Colonic mucosa (tissue), 4 donors: ENCODE data around the gene SORD. TPM values are rescaled to one million over a fixed set of nuclear protein-coding genes. Genes with fewer than 3 reads are reported as not detected.
"Not testable (repeated sequence)": the region's sequence is repeated elsewhere in the genome, so short reads cannot be mapped to it uniquely, and the experiment has no call there.

Experiments used
- DNase-seq: peaks from one replicate; pipeline ENCODE4 v3.0.0-alpha.2; 2020
- H3K27ac ChIP-seq: fragments of 200-600 bp; one replicate; pipeline ENCODE4 v1.8.0; 2021
- H3K27me3 ChIP-seq: fragments of 200-600 bp; one replicate; pipeline ENCODE4 v1.8.0; 2021
- H3K36me3 ChIP-seq: fragments of 200-600 bp; one replicate; pipeline ENCODE4 v1.8.0; 2021
- H3K4me1 ChIP-seq: fragments of 200-600 bp; one replicate; pipeline ENCODE4 v1.8.0; 2021; ENCODE audit warnings: mild to moderate bottlenecking
- H3K4me3 ChIP-seq: fragments of 200-600 bp; one replicate; pipeline ENCODE4 v1.8.0; 2021
- H3K9ac ChIP-seq, 2 donors: one replicate each; pipeline ENCODE4 v1.7.0; 2013; ENCODE audit warnings: control low read depth in 2 of 2, low read depth in 2 of 2, low read length in 2 of 2
- H3K9me3 ChIP-seq: fragments of 200-600 bp; one replicate; pipeline ENCODE4 v1.8.0; 2021
- CTCF ChIP-seq: fragments of 200-600 bp; IDR thresholded peaks from one replicate; pipeline ENCODE4 v1.8.0; 2022; ENCODE audit warnings: antibody characterized with exemption, mild to moderate bottlenecking
- intact Hi-C: fragments of 100-400 bp; cut with DNase I; formaldehyde crosslinking; loops from one replicate; pipeline ENCODE4 v1.14.1; 2022
- total RNA-seq, 2 donors: library from RNA; stranded (reverse); fragmentation: NEBNext Ultra II Directional in 1 of 2; extraction: Animal tissue kit (Norgen Biotek cat#: 25700) in 1 of 2; gene quantifications; one replicate each; pipeline ENCODE4 v1.2.1, GENCODE V29; 2021
- donor health status: healthy.
- donor health status: DM: no; HTN: no; CAD: no.
- donor health status: DM: no; HTN: no; CAD: no.

Gene SORD
- total RNA-seq, 2 donors from 2014 or later: 15.1 to 44.2 TPM

- Histone ChIP-seq H3K9ac (no peak overlapping the region), H3K27ac (no peak overlapping the region), H3K4me3 (no peak overlapping the region), H3K4me1 (no peaks in the 10 kb centered on the region), H3K27me3 (no peaks in the 10 kb centered on the region), H3K36me3 (no peaks in the 10 kb centered on the region), H3K9me3 (no peaks in the 10 kb centered on the region)
- no peak for DNase-seq
- TF ChIP-seq CTCF: no peak
- intact Hi-C loops: no loop called here
Observed at GRCh38 chr15:45102226-45102625, 79.2 kb downstream of the SORD start.

GRCh38 chr15:45104170-45104569 lies 81.2 kb downstream of the SORD start:
- DNase-seq, H3K27me3 ChIP-seq, H3K4me3 ChIP-seq, intact Hi-C loops, H3K4me1 ChIP-seq, H3K36me3 ChIP-seq, H3K9ac ChIP-seq, H3K27ac ChIP-seq, H3K9me3 ChIP-seq: not testable (repeated sequence)

GRCh38 chr15:45105586-45105985 lies 82.6 kb downstream of the SORD start:
- Histone ChIP-seq H3K9me3 (no peaks in the 10 kb centered on the region), H3K4me1 (no peaks in the 10 kb centered on the region), H3K9ac (no peak overlapping the region), H3K27me3 (no peaks in the 10 kb centered on the region), H3K27ac (no peak overlapping the region), H3K4me3 (no peak overlapping the region), H3K36me3 (no peaks in the 10 kb centered on the region)
- intact Hi-C loops: no loop called here
- DNase-seq: no peak
- no peak for TF ChIP-seq CTCF

- Histone ChIP-seq H3K36me3 (no peaks in the 10 kb centered on the region), H3K27me3 (no peaks in the 10 kb centered on the region), H3K4me1 (no peaks in the 10 kb centered on the region), H3K4me3 (no peak overlapping the region), H3K9me3 (no peaks in the 10 kb centered on the region), H3K9ac (no peak overlapping the region), H3K27ac (no peak overlapping the region)
- DNase-seq: no peak
- no peak for TF ChIP-seq CTCF
- intact Hi-C loops: no loop called here
Observed at GRCh38 chr15:45106002-45106790, 83.2 kb downstream of the SORD start.

GRCh38 chr15:45107941-45108630 lies 85.1 kb downstream of the SORD start:
- no peak for DNase-seq
- Histone ChIP-seq H3K4me3 (no peak overlapping the region), H3K9me3 (no peaks in the 10 kb centered on the region), H3K36me3 (no peaks in the 10 kb centered on the region), H3K27ac (no peak overlapping the region), H3K27me3 (peaks cover 16% of the 10 kb centered on the region), H3K4me1 (no peaks in the 10 kb centered on the region), H3K9ac (no peak overlapping the region)
- intact Hi-C loops: no loop called here
- no peak for TF ChIP-seq CTCF

GRCh38 chr15:45110256-45110820 lies 87.3 kb downstream of the SORD start:
- Histone ChIP-seq H3K27ac (no peak overlapping the region), H3K4me3 (no peak overlapping the region), H3K36me3 (no peaks in the 10 kb centered on the region), H3K27me3 (peaks cover 37% of the 10 kb centered on the region), H3K9me3 (no peaks in the 10 kb centered on the region), H3K4me1 (no peaks in the 10 kb centered on the region), H3K9ac (no peak overlapping the region)
- TF ChIP-seq CTCF: no peak
- intact Hi-C loops: no loop called here
- no peak for DNase-seq
